ENCODE results near the gene COL19A1. TPM values are rescaled to one million over a fixed set of nuclear protein-coding genes. Genes with fewer than 3 reads are reported as not detected.

COL19A1 gene
- total RNA-seq = not detected in 2 replicates

GRCh38 chr6:69866351-69866769 is at the start of gene COL19A1:
Gene COL19A1 (plus strand): TSS chr6:69866556. CDS start chr6:69879568, 13,012 bp downstream.

Other genes with a start within 250 kb of the COL19A1 start
- gene LMBRD1, start 69.5 kb upstream of the COL19A1 start, total RNA-seq = 16.1 and 20.4 TPM in 2 replicates

Data from hair follicular keratinocyte (primary cell).